AML-193 (cell line): Measurements from ENCODE around the gene ARL6IP4.

ENCODE experiments used
- DNase-seq, 2 experiments: peaks; one replicate each; lab custom pipeline; 2025; lab: John Stamatoyannopoulos, UW

The ARL6IP4 gene

GRCh38 chr12:122990961-122991622, 10.6 kb downstream of the ARL6IP4 start:
- DNase-seq = no peak

GRCh38 chr12:122991623-122992275, 11.3 kb downstream of the ARL6IP4 start:
- DNase-seq = no peak

GRCh38 chr12:122992386-122992785, 11.9 kb downstream of the ARL6IP4 start:
- no peak for DNase-seq

GRCh38 chr12:122994140-122994675, 13.7 kb downstream of the ARL6IP4 start:
- DNase-seq = no peak

GRCh38 chr12:122994781-122995502, 14.5 kb downstream of the ARL6IP4 start:
- no peak for DNase-seq

- DNase-seq = no peak
These were observed 15.2 kb downstream of the ARL6IP4 start for GRCh38 chr12:122995503-122996187.

GRCh38 chr12:122996188-122996601, 15.7 kb downstream of the ARL6IP4 start:
- DNase-seq = no peak

- DNase-seq = no peak
These were observed 16.3 kb downstream of the ARL6IP4 start for GRCh38 chr12:122996621-122997342.

- no peak for DNase-seq
These were observed 17.1 kb downstream of the ARL6IP4 start for GRCh38 chr12:122997343-122998250.

- no peak for DNase-seq
These were observed 17.8 kb downstream of the ARL6IP4 start for GRCh38 chr12:122998316-122998715.

- no peak for DNase-seq
These were observed 18.9 kb downstream of the ARL6IP4 start for GRCh38 chr12:122999196-122999946.

- DNase-seq = no peak
These were observed 19.5 kb downstream of the ARL6IP4 start for GRCh38 chr12:122999986-123000420.

- DNase-seq = no peak
These were observed 20.1 kb downstream of the ARL6IP4 start for GRCh38 chr12:123000578-123000977.

- DNase-seq = no peak
These were observed 21.0 kb downstream of the ARL6IP4 start for GRCh38 chr12:123001464-123001863.

- DNase-seq = no peak
These were observed 22.8 kb downstream of the ARL6IP4 start for GRCh38 chr12:123003257-123003656.

- no peak for DNase-seq
These were observed 23.8 kb downstream of the ARL6IP4 start for GRCh38 chr12:123004287-123004686.

GRCh38 chr12:123005081-123005626, 24.7 kb downstream of the ARL6IP4 start:
- DNase-seq = no peak

- DNase-seq = no peak
These were observed 26.5 kb downstream of the ARL6IP4 start for GRCh38 chr12:123006977-123007376.

- DNase-seq = no peak
These were observed 29.6 kb downstream of the ARL6IP4 start for GRCh38 chr12:123010110-123010509.
